ENCODE measurements around the gene ZNG1A.
"Not testable (repeated sequence)": the region's sequence is repeated elsewhere in the genome, so short reads cannot be mapped to it uniquely, and the experiment has no call there.

The ZNG1A gene

DNA sequence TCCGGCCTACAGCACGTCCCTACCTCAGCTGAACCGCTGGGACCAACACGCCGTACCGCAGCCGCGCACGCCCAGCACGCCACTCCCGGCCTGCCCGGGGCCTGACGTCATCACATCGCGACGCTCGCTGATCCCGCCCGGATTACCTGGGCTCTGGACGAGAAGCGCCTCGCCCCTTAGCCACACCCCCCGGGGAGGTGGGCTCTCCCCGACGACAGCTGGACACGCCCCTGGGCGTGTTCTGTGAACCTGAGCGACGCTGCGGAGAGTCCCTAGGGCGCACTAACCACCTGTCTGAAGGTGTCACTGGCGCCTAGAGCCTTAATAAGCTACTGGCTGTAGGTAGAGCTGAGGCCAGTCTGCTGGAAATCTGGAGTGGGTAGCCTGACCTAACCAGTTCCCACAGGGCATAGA lies at the start of gene ZNG1A:
TSS of gene ZNG1A (minus strand) at position 87 of the 414 bp plus-strand sequence. CDS start 87 bp downstream, outside the sequence.
- peak; percentile 67 for DNase-seq

- no peak for DNase-seq
These were observed 49.0 kb upstream of the ZNG1A start for GRCh38 chr9:227860-228259.

DNA sequence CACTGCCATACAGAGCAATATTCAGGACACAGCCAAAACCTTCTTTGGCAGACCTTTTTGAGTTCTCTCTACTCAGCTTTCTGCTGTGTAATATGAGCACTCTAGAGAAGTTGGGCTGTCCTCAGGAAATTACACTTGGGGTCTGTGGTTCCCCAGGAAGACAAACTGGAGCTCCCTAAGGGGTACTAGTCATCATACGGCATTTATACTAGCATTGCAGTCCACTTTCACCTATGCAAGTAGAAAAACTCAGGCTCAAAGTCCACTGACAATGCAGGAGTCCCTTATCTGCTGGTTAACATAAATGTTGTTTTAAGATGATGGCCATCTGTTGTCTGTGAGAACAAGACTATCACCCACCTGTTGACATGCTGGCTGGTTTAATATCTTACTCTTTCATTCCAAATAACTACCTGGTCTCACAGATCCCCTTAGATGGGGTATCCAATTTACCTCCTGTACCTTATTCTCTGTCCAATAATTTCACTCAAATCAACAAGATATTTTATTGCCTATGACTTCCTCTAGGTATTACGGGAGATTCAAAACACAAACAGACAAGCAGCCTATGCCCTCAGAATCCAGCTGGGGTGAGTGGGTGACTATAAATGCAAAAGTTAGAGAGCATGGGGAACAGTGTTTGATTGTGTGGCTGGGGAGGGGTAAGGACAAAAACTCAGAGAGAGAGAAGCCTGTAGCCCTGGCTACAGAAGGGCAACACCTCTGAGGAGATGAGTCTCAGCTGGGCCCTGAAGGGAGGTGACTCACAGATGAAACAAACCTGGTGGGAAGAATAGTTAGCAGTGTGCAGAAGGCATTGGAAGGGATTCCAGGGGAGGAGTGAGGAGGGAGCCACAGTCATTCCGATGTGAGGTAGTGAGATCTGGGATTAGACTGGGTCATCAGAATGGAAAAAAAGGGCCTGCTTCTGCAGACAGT lies 46.0 kb upstream of the ZNG1A start:
- no peak for DNase-seq

- no peak for DNase-seq
These were observed 45.2 kb upstream of the ZNG1A start for GRCh38 chr9:224026-224425.

DNA sequence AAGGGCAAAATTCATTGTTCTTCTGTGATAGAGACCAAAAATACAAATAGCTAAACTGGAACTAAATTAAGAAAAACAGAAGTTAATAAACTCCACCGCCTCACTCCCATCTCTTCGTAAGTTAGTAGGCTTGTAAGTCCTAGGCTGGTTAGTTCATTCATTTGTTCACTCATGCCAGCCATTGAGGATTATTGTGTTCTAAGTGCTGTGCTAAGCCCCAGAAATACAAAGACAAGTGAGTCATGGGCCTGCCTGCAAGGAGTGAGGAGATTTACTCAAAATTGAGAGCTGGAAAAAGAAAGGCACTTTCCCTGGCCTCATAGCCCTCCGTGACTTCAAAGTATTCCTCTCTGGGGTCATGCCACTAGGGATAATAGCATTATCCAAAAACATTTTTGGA lies 44.3 kb upstream of the ZNG1A start:
- no peak for DNase-seq

DNA sequence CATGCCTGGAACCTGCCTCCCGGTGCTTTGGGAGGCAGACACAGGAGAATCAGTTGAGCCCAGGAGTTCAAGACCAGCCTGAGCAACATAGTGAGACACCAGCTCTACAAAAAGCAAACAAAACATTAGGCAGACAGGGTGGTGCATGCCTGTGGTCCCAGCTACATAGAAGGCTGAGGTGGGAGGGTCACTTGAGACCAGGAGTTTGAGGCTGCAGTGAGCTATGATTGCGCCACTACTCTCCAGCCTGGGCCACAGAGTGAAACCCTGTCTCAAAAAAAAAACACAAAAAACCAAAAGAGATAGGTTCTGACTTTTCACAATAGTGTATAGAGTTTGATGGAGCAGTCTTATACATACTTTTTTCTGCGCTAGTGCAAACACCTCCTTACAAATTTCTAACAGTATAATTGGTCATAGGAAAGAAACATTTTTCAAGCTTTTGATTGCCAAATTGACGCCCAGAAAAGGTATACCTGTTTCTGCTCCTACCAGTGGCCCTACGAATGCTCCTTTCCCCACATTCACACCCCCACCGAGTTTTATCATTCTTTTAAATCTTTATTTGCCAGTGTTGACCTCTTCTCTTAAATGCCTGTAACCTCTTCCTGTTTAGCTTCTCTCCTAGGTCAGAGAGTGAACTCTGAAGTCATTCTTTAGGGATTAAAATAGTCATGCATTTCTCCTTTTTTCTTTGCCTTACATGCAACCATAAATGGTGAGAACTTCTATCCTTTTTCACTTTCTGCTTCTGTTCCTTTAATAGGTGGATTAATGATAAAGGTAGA lies 43.3 kb upstream of the ZNG1A start:
- no peak for DNase-seq

DNA sequence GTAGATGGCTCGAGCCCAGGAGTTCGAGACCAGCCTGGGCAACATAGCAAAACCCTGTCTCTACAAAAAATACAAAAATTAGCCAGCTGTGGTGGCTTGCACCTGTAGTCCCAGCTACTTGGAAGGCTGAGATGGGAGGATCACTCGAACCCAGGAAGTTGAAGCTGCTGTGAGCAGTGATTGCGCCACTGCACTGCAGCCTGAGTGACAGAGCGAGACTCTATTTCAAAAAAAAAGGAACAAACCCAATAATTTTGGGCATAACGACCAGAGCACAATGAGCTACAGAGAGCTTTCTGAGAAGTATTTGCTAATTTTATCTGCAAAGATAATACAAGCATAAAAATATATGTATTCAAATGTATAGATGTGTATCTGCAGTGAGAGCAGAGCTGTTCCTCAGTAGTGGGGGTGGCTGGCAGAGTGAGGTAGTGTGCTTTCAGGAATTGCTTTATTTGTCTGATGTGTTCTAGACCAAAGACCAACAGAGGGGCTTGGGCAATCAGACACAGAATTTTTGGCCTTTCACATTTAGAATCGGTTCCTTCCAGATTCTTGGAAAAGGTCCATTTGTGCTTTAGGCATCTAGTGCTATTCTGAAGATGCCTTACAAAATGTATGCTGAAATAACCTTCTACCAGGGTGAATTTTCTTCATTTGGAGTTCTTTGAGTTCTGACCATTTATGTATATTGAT lies 41.0 kb upstream of the ZNG1A start:
- no peak for DNase-seq

DNA sequence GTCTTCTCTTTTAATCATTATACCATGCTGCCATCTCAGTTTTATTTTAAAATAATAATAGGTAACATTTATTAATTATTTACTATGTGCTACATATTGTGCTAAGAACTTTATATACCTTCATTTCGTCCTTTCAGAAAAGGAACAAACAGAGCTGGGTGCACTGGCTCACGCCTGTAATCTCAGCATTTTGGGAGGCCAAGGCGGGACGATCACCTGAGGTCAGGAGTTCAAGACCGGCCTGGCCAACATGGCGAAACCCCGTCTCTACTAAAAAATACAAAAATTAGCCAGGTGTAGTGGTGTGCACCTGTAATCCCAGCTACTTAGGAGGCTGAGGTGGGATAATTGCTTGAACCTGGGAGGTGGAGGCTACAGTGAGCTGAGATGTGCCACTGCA lies 40.2 kb upstream of the ZNG1A start:
- DNase-seq = not testable (repeated sequence)

GRCh38 chr9:217950-218349 lies 39.1 kb upstream of the ZNG1A start:
- no peak for DNase-seq

GRCh38 chr9:216866-217265 lies 38.0 kb upstream of the ZNG1A start:
- DNase-seq = no peak

GRCh38 chr9:215631-216155 lies 36.8 kb upstream of the ZNG1A start:
- no peak for DNase-seq

DNA sequence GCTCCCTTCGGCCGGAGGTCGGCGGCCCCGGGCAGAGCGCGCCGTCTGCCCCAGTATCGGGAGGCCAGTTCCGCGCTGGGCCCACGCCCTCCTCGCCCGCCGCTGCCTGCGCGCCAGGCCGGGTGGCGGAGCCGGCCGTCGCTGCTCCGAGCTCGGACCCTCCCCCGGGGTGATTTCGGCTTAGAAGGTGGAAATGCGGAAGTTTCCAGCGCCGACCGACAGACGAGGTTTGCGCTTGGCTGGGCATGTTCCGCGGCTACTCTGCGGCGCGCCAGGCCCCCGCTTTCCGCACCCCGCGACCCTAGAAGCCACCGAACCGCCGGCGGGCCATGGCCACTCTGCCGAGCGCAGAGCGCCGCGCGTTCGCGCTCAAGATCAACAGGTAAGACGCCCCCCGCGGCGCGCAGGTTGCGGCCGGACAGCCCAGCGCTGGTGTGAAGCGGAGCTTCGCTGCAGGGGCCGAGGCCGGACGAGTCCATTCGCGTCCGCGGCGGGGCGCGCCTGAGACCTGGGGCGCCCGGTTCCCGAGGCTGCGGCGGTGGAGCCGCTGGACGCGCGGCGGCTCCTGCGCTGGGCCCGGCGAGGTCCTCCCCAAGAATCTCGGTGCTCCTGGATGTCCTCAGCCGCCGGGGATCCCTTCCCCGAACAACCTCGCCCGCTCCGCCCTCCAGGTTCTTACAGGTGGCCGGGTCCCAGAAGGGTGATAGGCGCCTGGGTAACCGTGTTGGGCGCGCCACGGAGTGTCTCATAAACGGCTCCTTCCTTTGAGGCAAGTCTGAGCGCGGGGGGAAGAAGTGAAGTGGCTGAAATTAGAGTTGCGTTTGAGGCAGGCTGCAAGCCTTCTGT lies 36.0 kb upstream of the ZNG1A start, which contains the start of gene DOCK8:
TSS of gene DOCK8 (plus strand) at position 218 of the 846 bp plus-strand sequence. CDS start at position 330, 112 bp downstream.
- DNase-seq = peak; percentile 53

DNA sequence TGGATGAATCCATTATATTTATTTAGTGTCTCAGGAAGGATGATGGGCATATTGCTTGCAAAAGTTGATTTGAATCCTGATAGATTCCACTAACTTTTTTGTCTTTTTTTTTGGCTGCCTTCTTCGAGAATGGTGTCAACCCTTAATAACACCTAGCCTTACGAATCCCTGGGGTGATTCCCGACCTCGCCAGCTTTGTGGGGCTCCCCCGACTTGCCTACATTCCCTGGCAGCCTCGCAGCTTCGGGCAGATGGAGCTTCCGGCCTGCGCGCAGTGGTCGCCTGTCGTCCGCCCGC lies 35.4 kb upstream of the ZNG1A start:
- no peak for DNase-seq

DNA sequence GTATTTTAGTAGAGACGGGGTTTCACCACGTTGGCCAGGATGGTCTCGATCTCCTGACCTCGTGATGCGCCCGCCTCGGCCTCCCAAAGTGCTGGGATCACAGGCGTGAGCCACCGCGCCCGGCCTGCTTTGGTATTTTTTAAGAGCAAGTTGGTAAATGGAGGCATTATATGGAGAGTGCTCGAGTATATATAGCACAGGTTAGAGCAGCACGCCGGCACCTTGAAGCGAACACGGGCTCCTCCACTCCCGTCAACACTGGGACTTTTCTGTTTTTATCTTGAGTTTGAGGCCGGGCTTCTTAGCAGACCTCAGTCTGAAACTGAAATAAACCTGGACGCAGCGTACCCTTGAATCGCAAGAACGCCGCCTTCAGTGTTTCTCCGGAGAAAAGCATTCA lies 35.0 kb upstream of the ZNG1A start:
- not testable (repeated sequence) for DNase-seq

DNA sequence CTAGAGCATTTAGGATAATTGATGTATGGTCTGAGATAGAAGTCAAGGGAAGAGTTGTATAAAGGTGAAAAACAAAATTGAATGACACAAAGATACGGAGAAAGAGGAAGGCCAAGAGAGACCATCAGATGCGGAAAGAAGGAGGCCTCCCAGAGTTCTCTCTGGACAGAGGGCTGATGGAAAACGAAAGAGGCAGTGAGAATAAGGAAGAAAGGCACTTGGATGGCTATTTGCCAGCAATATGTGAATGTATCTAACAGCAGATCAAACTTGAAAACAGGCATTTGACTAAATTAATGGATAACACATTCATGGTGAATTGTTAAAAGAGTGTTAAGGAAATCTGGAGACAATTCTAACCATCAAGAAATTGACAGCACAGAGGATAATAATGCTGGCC lies 33.4 kb upstream of the ZNG1A start:
- no peak for DNase-seq

DNA sequence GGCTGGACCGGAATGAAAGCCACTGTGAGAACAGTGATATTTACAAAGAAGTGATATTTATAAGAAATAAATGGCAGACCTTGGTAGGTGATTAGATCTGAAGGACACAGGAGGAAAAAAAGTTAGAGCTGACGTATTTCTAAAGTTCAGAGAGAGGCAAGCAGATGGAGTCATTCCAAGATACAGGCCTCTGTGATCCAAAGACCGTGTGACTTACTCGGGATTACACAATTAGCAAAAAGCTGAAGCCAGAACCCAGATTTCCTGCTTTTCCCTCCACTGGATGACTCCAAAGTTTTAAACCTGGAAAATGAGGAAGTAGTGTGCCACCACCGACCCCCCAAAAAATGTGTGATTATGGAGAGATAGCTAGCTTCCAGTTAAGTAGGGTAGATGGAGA lies 32.7 kb upstream of the ZNG1A start:
- no peak for DNase-seq

GRCh38 chr9:211036-211435 lies 32.2 kb upstream of the ZNG1A start:
- no peak for DNase-seq

DNA sequence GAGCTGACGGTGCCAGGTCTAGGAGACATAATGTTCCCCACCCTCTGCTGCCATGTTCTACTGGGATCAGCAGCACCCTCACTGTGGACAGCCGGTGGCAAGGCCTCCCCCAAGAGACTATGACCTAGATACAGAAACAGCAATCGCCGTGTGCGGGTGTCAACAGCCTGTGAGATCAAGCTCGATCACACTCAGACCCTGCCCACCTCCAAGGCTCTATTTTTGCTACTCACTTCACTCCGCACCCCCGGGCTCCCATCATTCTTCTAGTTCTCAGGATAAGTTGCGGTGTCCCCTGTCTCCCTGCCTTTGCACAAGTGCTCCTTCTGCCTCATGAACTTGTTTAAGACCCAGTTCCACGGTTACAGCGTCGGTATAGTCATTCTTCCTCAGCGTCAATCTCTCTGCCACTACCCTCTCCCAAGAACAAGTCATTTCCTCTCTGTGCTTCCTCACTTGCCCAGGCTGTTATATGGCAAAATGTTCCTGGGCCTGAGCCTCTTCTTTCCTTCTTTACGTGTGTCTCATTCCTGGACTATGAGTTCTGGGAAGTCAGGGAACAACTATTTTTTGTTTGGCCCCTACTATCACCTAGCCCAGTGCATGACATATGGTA lies 30.4 kb upstream of the ZNG1A start:
- DNase-seq = no peak

DNA sequence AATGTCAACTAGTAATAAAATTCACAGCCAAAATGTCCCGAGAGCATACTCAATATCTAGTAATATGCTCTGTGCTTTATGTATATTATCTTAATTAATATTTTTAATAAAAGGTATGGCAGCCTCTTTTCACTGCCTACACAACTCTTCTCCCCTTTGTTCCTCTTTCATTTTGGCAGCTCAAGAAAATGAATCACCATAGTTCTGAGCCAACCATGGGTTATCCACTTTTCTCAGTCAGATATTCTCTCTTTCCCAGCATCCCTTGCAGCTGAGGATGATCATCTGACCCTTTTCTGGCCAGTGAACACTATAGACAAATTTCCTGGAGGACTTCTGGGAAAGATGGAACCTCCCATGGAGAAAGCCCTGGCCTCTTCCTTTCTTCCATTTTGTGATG lies 27.6 kb upstream of the ZNG1A start:
- DNase-seq = no peak

DNA sequence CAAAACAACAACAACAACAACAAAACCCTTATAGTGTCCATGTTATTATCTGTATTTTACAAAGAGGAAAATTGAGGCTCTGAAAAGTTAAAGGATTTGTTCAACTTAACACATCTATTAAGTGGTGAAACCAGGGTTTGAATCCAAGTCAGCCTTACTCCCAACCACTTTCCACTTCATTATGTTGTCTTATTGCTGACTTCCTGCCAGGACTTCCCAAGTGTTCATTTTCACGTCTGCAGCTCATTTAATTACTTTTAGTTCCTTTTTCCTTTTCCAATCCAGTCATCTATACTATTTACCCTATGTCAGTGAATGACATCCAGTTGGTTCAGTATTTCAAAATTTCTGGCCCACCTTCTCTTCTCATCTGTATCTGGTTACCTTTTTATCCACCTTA lies 20.7 kb upstream of the ZNG1A start:
- DNase-seq = not testable (repeated sequence)

GRCh38 chr9:178140-178825 lies 573 bp downstream of the ZNG1A start:
- not testable (repeated sequence) for DNase-seq
